Measurements from ENCODE around the gene ZNF880.
"Not testable (repeated sequence)": the region's sequence is repeated elsewhere in the genome, so short reads cannot be mapped to it uniquely, and the experiment has no call there.

ZNF880 gene

DNA sequence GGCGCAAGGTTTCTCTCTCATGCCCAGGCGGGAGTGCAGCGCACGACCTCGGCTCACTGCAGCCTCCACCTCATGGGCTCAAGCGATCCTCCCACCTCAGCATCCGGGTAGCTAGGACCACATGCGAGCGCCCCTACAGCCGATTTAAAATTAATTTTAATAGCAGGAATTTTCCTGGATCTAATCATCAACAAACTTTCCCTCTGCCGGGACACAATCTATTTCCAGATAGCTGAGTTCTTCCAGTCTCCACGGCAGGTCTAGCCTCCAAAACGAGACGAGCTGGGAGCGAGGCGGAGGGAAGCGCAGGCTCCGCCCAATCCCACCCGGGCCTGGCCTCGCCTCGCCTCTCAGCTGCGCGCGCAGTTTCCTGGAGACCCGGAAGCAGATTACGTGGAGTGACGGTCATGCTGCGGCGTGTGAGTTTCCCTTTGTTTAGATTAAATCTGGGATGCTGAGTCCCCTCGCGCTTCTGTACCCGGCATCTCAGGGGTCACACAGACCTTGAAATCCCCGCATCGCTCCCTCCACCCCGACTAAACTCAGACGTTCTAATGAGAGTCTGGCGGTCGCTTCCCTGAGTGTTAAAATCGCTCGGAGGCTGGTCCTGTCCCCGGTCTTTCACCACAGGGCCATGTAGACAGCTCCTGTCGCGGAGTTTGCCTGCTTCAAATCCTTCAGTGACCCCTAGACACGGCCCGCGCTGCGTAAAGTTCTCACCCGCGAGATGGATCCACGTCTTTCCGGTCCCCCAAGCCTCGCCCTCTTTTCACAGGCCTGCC, at the start of gene ZNF880:
TSS of gene ZNF880 (plus strand) at position 365 of the 782 bp plus-strand sequence. CDS start at position 408, 43 bp downstream.
- peak; percentile 87 for DNase-seq (ENCODE audit: low read depth)

DNA sequence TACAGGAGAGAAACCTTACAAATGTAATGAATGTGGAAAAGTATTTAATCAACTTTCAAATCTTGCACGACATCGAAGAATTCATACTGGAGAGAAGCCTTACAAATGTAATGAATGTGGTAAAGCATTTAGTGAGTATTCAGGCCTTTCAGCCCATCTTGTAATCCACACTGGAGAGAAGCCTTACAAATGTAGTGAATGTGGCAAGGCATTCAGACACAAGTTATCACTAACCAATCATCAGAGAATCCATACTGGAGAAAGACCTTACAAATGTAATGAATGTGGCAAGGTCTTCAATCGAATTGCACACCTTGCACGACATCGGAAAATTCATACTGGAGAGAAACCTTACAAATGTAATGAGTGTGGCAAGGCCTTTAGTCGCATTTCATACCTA, 47.3 kb upstream of the ZNF880 start:
- no peak for DNase-seq (ENCODE audit: low read depth)

DNA sequence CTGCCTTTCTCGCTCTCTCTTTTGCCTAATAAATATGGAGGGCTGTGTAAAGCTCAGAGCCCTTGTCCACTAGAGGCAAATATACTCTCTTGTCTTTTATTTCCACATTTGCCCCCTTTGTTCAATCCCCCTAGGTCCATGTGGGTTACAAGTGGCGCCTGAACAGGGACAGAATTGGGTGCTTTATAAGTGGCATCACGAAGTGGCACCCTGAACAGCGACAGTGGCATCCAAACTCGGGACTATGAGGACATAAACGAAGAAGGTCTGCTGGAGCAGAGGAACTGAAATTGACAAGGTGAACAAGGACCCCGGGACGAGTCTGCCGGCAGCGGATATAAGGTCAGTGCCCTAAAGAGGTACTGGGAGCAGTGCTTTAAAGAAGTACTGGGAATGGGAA, 38.0 kb upstream of the ZNF880 start:
- DNase-seq (ENCODE audit: low read depth) = no peak

DNA sequence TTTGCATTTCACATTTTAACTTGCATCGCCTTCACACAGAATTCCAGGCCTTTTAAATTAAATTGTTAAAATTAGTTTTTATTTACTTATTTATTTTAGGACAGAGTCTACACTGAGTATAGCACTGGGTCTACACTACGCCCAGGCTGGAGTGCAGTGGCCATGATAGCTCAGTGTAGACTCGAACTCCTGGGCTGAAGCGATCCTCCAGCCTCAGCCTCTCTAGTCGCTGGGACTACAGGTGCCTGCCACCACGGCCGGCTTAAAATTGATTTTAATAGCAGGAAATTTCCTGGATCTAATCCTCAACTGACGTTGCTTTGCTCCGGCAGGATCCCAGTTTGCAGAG, 34.0 kb upstream of the ZNF880 start:
- no peak for DNase-seq (ENCODE audit: low read depth)

DNA sequence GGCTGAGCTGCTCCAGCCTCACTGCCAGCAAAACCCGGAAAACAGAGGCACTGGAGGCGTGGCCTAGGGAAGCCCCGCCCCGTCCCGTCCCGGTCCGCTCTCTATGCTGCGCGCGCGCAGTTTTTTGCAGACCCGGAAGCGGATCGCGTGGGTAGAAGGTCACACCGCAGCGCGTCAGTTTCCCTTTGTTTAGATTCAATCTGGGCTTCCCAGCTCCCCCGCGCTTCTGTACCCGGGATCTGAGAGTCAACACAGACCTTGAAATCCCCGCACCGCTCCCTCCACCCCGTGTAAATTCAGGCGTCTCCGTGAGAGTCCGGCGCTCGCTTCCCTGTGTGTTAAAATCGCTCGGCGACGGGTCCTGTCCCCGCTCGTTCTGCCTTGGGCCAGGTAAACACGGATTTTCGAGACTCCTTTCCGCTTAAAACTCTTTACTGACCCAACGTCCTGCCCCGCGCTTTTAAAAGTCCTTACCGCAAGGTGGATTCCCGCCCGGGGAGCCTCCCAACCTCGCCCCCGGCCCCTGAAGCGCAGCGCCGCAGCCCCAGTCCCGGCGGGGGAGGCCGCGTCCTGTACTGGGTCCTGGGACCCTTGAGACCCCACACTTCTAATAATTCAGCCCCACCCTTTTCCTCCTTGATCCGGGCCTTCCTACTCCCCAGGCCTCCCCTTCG, 33.5 kb upstream of the ZNF880 start, which contains the start of gene ZNF610:
TSS of gene ZNF610 (plus strand) at position 127 of the 674 bp plus-strand sequence. CDS start 12,930 bp downstream, outside the sequence.
- peak; percentile 75 for DNase-seq (ENCODE audit: low read depth)

DNA sequence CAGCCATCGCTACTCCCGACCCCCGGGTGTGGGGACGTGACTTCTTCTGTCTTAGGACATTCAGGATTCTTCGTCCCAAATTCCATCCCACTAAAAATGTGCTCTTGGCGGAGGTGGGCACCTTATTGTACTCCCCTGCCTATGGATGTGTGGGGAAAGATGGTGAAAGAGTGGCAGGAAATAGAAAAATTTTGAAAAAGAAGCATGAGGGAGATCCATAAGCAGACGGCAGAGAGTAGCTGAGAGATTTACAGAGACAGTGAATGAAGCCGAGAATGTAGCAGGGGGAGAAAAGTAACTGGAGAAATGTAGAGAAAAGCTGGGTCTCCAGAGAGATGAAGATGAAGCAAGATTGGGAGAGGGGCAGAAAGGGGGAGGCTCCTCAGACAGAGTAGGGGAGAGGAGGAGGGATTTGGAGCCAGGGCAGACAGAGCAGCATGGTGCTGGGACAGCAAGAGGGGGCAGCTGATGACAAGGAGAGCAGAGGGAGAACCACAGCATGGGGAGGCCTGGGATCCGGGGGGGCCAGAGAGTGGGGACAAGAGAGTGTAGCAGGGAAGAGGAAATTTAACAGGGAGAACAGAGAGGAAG, 32.8 kb upstream of the ZNF880 start:
- DNase-seq (ENCODE audit: low read depth) = no peak

DNA sequence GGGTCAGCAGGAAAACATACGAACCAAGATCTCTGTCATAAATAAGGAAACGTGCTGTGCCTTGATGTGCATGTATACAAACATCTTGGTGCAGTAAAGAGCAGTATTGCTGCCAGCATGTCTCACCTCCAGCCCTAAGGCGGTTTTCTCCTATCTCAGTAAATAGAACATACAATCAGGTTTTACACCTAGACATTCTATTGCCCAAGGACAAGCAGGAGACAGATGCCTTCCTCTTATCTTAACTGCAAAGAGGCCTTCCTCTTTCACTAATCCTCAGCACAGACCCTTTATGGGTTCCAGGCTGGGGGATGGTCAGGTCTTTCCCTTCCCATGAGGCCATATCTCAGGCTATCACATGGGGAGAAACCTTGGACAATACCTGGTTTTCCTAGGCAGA, 30.7 kb upstream of the ZNF880 start:
- DNase-seq (ENCODE audit: low read depth) = not testable (repeated sequence)

DNA sequence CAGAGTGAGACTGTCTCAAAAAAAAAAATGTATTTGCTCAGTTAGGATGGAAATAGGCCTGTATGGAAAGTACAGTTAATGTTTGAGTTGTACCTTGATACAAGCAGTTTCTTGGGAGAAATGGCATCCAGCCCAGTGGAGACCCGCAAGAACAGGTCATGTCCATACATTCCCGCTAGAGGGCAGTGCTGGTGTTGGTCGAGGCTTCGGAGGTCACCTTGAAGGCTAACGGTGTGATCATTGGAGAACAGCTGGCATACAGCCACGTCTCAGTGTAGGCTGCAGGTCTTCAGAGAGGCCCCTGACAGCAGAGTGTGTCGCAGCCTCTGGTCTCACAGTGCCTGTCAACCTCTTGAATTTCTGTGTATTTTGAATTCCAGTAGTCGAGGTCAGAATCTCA, 26.2 kb upstream of the ZNF880 start:
- peak; percentile 20 for DNase-seq (ENCODE audit: low read depth)

DNA sequence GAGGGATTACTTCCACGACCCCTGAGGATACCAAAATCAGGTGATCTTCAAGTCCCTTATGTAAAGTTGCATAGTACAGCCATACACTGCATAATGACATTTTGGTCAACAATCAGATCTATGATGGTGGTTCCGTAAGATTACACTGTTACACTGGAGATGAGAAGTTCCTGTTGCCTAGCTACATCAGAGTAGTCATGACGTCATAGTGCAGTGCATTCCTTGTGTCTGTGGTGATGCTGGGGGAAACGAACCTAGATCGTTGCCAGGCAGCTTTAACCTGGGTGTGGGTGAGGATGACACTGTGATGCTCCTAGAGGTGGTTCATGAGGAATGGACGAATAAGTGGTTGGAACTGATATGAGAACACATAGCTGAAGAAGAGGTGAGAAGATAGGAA, 24.6 kb upstream of the ZNF880 start:
- no peak for DNase-seq (ENCODE audit: low read depth)

DNA sequence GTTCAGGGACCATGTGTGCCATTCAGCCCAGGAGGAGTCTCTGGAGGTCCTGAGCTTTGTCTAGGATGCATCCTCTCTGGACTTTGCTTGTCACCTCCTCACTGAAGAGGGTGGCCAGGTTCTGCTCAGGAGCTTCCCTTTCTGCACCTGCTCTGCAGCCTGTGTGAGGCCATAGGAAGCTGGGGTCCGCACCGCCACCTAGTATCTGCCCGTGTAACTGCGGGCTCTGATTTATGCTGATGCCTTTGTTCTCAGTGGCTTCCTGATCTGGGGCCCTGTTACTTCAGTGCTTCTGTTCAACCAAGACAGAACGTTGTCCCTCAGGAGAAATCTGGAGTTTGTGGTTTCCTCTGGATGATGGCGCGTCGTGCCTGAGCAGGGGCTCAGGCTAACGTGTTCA, 18.2 kb upstream of the ZNF880 start:
- no peak for DNase-seq (ENCODE audit: low read depth)

DNA sequence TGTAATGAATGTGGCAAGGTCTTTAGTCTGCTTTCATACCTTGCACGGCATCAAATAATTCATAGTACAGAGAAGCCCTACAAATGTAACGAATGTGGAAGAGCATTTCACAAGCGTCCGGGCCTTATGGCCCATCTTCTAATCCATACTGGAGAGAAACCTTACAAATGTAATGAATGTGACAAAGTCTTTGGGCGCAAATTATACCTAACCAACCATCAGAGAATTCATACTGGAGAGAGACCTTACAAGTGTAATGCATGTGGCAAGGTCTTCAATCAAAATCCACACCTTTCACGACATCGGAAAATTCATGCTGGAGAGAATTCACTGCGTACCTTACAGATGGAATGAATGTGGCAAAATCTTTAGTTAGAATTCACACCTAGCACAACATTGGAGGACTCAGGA, 3.3 kb upstream of the ZNF880 start:
- no peak for DNase-seq (ENCODE audit: low read depth)

DNA sequence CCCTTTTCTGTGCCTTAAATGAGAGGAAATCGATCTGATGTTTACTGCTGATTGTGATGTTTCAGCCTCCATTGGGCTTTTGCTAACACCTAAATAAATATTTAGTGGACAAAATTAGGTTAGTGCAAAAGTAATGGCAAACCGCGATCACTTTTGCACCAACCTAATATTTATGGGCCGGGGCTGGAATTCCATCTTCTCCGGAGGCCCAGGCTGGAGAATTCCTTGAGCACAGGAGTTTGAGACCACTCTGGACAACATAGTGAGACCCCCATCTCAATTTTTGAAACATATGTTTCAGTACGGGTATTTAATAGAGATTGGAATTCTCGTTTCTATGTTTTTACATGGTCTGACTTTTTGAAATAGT, 603 bp downstream of the ZNF880 start:
- no peak for DNase-seq (ENCODE audit: low read depth)

DNA sequence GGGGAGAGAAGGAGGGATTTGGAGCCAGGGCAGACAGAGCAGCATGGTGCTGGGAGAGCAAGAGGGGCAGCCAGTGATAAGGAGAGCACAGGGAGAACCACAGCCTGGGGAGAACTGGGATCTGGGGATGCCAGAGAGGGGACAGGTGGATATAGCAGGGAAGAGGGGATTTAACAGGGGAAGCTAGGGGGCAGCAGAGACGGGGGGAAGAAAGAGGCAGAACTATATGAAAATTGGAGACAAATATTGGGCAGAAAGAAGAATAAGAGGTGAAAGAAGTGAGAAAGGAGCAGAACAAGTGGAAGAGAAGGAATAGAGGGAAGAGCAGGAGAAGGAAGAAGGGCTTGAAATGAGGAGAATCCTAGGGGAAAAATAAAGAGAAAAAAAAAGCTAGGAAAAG, 21.4 kb downstream of the ZNF880 start:
- DNase-seq (ENCODE audit: low read depth) = no peak

DNA sequence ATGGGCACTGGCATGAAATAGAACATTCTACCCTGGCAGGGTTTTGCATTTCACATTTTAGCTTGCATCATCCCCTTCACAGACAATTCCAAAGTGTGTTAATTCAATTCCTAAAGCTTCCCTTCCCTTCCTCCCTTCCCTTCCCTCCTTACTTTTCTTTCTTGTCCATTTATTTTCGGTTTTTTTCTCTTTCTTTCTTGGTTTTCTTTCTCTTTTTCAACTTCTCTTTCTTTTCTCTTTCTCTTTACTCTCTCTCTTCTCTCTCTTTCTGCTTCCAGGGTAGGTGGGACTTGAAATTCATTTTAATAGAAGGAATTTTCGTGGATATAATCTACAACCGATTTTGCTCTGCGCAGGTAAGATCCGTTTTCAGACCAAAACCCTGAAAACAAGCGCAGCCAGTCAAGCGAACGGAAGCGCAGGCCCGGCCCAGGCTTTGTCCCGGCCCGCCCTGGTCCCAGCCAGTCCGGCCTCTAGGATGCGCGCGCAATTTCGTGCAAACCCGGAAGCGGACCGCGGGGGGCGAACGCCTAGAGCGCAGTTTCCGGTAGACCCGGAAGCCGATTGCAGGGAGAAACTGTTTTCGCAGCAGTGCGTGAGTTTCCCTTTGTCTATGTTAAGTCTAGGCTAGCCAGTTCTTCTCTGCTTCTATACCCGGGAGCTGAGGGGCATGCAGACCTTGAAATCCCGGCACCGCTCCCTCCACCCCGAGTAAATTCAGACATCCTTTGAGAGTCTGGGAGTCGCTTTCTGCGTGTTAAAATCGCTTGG, 27.8 kb downstream of the ZNF880 start, which contains the start of gene ZNF528:
TSS of gene ZNF528 (plus strand) at position 540 of the 771 bp plus-strand sequence. CDS start 4,165 bp downstream, outside the sequence.
- DNase-seq (ENCODE audit: low read depth) = peak; percentile 91

DNA sequence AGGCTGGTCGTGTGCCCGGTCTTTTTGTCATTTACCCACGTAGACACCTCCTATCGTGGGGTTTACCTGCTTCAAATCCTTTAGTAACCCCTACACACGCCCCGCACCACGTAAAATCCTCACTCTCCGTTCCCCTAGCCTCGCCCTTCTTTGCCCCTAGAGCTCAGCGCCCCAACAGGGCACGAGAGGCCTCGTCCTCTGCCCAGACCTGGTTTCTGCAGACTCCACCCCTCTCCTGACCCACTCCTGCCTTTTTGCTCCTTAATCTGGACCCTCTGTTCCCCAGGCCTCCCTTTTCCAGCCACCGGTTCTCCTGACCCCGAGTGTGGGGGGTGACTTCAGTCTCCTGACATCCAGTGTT, 28.3 kb downstream of the ZNF880 start:
- peak; percentile 0 for DNase-seq (ENCODE audit: low read depth)

DNA sequence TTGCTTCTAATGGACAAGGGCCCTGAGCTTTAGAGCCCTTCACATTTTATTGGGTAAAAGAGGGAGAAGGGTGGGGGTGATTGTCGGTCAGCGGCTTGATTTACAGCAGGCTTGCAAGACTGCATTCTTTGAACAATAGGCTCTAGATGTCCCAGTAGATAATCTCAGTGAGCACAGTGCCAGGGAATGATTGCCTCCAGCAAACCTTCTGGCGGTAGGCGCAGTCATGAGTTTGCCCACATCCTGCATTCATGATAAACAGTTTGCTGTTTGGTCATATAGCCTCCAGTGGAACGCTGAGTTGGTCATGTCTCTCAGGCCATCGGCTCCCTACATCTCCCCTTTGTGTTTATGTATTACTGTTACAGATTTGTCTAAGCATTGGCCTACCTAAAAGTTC, 40.6 kb downstream of the ZNF880 start:
- no peak for DNase-seq (ENCODE audit: low read depth)

DNA sequence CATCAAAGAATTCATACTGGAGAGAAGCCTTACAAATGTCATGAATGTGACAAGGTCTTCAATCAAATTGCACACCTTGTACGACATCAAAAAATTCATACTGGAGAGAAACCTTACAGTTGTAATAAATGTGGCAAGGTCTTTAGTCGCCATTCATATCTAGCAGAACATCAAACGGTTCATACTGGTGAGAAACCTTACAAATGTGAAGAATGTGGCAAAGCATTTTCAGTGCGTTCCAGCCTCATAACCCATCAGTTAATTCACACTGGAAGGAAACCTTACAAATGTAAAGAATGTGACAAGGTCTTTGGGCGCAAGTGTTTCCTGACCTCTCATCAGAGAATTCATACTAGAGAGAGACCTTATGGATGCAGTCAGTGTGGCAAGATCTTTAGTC, 46.0 kb downstream of the ZNF880 start:
- DNase-seq (ENCODE audit: low read depth) = no peak

DNA sequence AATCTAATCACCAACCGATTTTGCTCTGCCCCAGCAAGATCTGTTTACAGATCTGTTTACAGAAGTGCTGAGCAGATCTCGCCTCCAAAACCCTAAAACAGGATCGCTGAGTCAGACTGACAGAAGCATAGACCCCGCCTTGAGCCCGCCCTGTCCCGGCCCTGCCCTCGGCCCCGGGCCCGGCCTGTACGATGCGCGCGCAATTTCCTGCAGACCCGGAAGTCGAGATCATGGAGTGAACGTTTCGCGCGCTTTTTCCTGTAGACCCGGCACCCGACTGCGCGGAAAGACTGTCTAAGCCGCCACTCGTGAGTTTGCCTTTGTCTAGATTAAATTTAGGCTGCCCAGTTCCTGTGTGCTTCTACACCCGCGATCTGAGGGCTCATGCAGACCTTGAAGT, 59.2 kb downstream of the ZNF880 start, which contains the start of gene ZNF534:
TSS of gene ZNF534 (plus strand) at position 212 of the 400 bp plus-strand sequence. CDS start 2,327 bp downstream, outside the sequence.
- no peak for DNase-seq (ENCODE audit: low read depth)
